ENCODE results near the gene ME3.

Gene ME3

DNA sequence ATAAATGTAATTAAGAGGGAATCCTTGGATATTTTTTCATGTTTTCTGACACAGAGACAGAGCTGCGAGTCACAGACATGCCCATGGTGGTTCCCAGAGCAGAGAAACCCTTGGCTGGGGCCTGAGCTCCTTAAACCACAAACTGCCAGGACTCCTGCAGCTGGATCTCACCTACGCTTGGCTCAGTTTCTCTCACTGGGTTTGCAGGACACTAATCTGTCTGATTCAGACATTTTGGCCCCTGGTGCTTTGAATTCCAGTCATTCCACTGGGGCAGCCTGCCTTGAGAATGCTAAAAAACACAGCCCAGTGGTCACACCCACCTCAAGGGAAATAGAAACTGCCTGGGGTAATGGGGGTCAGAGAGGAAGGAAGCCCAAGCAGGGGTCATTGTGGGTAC, 175.1 kb downstream of the ME3 start:
- in situ Hi-C loops (cut with MboI; ENCODE audit: low sequenced_read_pairs): no loop called here

DNA sequence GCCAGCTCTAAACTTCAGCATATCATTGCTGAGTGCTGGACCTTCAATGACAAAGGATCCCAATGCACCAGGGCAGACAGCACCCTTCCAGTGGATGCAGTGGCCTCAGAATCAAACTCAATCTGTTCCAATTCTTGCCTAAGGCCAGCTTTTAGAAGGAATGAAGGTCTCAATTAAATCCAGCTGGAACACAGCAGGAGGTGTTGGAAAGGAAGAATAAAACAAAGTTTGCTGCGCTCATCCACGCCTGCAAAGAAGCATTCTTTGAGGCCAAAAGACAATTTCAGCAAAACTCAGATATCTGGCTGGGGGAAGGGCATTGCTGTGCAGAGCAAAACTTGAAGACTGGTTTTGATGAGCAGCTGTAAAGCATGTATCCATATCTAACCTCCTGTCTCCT, 177.1 kb downstream of the ME3 start:
- in situ Hi-C loops (cut with MboI; ENCODE audit: low sequenced_read_pairs): no loop called here

DNA sequence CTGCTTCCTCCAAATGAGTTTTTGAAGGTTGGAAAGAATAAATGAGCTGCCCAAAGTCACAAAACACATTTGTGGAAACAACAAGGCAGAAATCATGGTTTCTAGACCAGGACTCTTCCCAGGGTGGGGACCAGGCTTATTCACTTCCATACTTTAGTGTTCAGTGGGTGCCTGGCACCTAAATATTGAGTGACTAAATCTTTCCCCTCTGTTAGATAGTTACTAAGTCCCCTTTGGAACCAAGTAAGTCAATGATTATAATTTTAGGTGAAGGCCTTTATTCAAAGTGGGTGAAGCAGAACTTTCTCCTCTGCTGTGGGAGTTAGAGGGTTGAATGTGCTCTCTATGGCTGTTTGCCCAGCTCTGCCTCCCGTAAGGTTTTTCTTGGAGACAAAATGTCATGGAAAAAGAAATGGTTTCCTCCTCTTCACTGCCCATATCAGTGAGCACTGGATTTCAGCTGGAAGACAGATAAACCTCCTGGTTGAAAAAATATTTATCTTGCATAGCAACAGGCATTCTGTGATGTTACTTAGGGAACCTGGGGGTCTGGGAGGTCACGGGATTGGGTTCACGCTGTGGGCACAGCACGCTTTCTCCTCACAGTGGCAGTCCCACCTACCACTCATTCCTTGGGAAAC, 179.9 kb downstream of the ME3 start:
- in situ Hi-C loops (cut with MboI; ENCODE audit: low sequenced_read_pairs): no loop called here

DNA sequence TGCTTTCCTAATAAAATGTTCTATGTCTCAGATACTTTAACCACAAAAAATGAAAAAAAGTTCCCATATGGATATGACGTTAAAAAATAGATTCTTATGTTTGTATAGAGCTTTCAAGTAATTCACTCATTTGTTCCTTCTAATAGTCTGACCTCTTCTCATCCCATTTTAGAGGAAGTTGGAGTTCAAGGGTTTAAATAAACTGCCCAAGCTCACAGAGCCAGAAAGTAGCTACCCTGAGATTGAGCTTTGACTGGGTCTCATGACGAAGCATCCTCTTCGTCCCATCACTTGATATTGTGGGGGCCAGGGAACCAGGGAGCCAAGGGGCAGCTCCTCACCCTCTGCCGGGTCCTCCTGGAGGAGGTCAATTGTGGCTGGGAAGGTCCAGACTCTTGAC, 181.4 kb downstream of the ME3 start:
- in situ Hi-C loops (cut with MboI; ENCODE audit: low sequenced_read_pairs): no loop called here

DNA sequence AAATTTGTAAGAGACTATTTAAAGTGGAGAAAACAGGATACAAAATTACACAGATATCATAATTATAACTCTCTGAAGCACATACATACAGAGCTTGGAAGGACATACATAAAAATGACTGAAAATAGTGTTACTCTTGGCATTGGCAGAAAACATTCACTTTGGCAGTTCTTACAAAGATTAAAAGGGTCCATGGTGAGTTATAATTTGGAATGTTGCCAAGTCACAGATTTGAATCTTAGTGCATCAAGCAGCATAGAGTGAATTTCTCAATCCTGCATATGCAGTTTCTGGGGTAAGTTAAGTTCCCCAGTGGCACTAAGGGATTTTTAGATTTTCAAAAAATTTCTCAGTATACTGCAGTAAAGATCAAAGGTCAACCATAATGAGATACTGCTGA, 181.8 kb downstream of the ME3 start:
- in situ Hi-C loops (cut with MboI; ENCODE audit: low sequenced_read_pairs): no loop called here

DNA sequence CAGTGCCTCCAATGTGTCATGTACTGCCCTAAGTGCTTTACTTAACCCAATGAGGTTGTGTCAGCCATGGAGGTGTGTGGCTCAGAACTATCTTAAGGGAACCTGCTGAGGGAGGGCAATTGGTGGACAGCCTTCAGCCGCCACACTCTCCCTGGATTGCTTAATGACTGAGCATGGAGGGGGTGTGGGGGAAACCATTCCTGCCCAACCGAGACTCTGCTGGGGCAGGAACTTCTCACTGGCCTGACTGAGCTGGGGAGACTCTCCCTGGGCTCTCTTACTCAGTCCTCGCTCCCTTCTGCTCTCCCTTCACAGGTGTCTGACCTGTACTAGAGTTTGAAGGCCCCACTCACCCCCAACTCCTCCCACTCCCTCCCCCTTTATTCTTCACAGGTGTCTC, 183.0 kb downstream of the ME3 start:
- in situ Hi-C loops (cut with MboI; ENCODE audit: low sequenced_read_pairs): no loop called here

DNA sequence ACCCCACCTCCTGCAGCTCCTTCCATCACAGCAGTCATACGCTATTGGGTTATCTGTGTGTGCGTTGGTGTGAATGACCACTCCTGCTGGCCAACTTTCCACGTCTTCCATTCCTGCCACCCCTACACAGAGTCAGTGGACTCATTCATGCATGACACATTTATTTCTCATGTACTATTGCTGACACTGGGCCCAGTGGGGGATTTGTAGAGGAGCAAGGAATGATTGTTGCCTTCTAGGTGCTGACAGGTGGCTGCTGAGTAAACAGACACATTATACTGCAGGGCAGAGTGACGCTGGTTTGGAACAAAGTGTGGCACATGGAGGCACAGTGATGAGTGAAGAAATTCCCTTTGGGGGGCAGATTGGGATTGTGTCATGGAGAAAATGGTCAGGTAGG, 183.9 kb downstream of the ME3 start:
- in situ Hi-C loops (cut with MboI; ENCODE audit: low sequenced_read_pairs): no loop called here

DNA sequence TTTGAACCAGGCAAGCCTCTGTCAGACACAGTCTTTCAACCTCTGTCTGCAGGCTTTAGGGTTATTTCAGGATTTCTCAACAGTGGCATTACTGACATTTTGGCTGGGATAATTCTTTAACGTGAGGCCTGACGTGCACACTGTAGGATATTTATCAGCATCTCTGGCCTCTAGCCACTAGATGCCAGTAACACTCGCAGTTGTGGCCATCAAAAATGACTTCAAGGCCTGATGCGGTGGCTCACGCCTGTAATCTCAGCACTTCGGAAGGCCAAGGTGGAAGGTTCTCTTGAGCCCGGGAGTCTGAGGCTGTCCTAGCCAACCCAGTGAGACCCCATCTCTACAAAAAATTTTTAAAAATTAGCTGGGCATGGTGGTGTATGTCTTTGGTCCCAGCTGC, 184.7 kb downstream of the ME3 start:
- in situ Hi-C loops (cut with MboI; ENCODE audit: low sequenced_read_pairs): no loop called here

DNA sequence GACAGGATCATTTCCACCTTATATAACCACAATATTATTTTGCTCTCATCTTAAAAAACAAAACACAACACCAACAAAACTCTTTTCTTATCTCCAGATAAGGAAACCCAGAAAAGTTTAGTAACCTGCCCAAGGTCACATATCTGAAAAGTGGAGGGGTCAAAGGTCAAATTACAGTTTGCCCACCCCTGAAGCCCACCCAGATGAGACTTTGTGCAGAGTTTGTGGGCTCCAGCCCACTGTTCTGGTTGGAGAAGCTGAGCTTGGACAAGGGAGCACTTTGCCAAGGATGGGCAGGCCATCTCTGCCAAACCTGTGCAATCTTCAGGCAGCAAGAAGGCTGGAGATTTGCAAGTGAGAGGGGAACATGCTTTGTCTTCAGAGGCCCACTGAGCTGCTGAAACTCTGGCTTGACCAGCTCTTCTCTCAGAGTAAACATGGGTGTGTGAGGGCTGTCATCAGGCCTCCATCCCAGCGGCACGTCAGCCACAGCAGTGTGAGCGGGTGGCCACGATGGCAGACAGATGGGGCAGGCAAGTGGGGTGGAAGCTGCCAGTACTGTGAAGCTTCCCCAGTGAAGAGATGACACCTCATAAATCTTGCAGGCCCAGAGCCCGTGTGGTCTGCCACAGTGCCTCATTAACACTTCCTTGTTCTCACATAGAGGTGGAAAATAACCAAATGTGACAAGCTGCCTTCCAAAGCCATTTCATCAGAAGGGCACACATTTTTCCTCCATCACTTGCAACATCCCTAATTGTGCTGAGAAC, 186.0 kb downstream of the ME3 start:
- in situ Hi-C loops (cut with MboI; ENCODE audit: low sequenced_read_pairs): no loop called here

DNA sequence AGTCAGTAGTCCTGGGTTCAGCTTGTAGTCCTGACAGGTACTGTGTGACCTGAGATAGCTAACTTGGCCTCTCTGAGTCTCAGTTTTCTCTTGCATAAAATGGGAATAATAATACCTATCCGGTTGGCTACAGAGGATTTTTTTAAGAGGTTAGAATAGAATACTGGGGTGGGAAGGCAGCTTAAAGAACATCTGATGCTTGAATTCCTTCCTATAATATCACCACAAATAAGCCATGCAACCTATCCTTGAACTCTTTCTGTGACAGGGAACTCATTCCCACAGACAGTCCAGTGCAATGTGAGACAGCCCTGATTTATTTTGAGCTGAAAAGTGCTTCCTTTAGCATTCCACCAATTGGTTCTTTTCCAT, 187.6 kb downstream of the ME3 start:
- in situ Hi-C loops (cut with MboI; ENCODE audit: low sequenced_read_pairs): no loop called here

DNA sequence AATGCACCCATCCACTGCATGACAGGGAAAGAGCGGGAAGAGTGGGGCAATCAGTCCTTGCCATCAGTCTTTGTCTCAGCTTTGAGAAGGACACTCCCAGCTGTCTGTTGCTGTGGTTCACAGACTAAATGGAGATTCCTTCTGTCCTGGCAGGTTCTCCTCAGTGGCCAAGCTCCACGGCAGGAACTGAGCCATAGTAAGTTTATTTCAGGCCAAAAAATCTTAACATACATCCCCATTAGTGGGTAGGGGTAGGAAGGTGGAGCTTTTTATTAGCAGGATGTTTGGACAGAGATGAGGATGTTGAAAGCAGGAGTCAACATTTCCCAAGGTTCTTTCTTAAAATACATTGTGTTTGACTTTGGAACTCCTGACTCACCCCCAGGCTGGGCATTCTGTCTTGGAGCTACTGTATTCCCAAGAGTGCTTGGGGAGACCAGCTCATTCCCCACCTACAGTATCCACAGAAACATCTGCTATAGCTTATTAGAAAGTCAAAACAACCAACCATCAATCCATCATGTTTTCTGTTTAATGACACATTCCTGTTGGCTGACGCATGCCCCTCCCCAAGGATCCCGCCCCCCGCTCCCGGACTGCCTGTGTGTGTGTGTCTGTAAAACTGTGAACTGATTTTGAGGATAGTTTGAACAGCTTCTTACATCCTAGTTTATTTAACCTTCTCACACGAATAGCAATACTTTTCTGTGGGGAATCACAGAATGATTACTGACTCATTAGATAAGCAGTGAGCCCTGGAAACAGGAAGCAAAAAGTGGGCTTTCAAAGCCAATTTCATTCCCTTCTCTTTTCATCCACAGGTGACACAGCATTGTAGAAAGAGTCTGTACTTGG, 188.2 kb downstream of the ME3 start:
- in situ Hi-C loops (cut with MboI; ENCODE audit: low sequenced_read_pairs): no loop called here

DNA sequence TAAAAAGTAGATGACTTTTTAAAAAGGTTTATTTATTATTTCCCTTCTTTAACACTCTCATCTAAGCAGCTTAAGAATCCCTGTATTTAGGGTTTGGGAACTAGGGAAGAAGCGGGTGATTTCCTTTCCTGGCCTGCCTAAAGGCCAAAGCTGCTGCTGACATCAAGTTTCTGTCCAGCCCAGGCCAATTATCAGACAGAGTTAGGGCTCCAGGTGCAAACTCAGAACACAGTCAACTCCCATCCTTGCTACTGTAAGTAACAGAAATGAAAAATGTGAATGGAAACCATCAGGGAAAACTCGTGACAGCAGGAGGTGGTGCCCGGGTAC, 188.8 kb downstream of the ME3 start:
- in situ Hi-C loops (cut with MboI; ENCODE audit: low sequenced_read_pairs): no loop called here

DNA sequence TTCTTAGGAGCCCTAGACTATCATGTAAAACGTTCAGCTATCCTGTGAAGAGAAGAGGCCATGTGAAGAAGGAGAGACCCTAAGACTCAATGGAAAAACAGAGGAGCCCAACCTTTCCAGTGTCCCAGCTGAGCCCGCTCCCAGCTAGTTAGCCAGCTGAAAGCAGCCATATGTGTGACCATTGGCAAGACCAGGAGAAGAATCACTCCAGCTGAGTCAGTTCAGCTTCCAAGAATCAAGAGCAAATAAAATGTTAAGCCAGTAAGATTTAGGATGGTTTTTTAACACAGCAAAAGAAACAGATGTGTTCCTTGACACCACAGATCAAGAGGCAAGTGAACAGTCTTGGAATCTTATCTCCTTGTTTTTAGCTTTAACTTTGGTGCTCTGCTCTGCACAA, 189.7 kb downstream of the ME3 start:
- in situ Hi-C loops (cut with MboI; ENCODE audit: low sequenced_read_pairs): no loop called here

DNA sequence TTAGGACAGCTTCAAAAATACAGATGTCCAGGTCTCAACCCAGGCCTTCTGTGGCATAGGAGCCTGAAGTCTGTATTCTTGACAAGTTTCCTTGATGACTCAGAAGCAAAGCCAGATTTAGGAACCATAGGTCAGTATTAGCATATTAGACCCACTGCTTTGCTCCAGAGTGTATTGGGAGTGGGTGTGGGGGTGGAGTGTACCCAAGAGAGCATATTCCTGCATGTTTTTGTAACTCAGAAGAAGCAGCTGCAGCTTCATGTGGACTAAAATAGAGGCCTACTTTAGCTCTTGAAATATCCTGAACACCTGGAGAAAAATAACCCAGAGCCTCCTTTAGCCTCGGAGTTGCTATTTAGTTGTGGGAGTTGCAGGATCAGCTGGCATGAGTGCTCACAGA, 191.0 kb downstream of the ME3 start:
- in situ Hi-C loops (cut with MboI; ENCODE audit: low sequenced_read_pairs): no loop called here

DNA sequence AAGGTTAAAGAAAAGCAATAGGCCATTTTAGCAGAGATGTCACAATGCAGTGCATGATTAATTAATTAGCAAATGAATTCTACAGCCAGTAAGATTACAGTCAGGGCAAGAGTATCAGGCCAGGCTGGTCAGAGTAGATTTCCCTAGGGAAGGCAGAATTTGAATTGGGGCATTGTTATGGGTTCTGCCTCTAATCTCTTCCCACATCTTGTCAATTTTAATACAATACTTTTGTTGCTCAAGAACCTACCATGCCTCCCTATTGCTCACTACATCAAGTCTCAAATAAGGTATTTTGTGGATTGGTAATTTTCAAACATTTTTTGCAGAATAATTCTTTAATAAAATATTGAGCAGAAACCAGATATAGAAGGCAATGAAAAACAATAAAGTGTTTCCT, 194.1 kb downstream of the ME3 start:
- in situ Hi-C loops (cut with MboI; ENCODE audit: low sequenced_read_pairs): no loop called here

DNA sequence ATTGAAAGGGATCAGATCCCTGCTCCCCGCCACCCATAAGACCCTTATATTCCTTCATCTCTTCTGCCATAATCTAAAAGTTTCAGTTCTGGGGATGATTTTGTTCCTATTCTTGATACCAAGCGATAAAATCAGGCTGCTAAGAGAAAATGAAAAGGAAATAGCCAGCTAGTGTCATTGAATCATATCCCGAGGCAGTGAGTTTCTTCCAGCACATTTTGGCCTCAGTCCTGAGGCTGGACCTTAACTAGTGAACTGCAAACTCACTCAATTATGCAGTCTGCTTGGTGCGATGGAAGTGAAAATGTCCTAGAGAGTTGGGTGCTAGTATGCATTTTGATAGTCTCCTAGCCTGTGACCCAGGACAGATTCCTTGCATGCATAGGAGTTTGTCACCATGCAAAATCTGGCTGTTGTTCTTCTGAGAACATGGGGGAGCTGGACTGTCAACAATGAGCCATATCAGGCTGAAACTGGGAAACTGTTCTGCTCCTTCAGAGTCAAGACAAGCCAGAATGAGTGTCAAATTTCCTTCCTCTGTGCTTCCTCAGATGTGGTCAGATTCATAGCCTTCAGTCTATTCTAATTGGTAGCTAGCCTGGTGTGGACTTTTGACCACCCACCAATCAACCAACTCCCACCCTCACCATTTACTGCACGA, 194.8 kb downstream of the ME3 start:
- in situ Hi-C loops (cut with MboI; ENCODE audit: low sequenced_read_pairs): no loop called here

DNA sequence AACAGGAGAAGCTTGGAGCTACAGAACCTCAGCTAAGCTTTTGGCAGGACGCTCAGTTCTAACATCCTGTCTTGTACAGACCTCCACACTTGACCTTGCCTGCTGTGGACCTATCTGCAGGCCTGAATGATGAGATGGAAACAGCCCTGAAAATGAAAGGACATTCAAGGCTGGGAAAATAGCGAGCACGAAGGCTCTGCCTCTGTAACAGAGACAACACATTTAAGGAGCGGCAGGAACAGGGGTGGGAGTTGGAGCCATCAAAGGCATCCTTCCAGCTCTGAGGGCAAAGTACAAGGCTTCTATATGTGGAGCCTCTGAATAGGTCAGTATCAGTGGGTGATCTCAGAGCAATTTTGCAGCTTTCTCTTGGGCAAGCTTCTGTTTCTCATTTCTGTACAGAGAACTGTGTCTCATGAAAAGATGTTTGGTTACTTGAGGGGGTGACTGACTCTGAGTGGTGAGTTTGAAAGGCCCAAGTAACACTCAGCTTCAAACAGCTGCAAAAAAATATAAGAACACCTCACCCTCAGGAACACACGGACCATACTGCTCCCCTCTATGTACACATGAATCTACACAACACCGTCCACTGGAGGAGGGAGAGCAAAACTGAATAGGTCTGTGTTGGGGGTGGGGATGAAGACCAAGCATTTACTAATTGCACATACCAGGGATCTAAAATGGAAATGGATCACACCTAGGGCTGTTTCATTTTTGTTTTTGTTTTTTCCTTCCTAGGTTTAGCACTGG, 196.1 kb downstream of the ME3 start:
- in situ Hi-C loops (cut with MboI; ENCODE audit: low sequenced_read_pairs): no loop called here

DNA sequence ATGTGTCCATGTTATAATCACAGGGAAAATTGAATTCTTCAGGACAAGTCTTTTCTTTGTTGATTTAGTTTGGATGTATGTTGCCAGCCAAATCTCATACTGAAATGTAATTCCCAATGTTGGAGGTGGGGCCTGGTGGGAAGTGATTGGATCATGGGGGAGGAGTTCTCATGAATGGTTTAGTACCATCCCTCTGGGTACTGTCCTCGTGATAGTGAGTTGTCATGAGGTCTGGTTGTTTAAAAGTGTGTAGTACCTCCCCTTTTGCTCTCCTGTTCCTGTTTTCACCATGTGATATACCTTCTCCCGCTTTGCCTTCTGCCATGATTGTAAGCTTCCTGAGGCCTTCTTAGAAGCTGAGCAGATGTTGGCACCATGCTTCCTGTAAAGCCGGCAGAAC, 197.4 kb downstream of the ME3 start:
- in situ Hi-C loops (cut with MboI; ENCODE audit: low sequenced_read_pairs): no loop called here

DNA sequence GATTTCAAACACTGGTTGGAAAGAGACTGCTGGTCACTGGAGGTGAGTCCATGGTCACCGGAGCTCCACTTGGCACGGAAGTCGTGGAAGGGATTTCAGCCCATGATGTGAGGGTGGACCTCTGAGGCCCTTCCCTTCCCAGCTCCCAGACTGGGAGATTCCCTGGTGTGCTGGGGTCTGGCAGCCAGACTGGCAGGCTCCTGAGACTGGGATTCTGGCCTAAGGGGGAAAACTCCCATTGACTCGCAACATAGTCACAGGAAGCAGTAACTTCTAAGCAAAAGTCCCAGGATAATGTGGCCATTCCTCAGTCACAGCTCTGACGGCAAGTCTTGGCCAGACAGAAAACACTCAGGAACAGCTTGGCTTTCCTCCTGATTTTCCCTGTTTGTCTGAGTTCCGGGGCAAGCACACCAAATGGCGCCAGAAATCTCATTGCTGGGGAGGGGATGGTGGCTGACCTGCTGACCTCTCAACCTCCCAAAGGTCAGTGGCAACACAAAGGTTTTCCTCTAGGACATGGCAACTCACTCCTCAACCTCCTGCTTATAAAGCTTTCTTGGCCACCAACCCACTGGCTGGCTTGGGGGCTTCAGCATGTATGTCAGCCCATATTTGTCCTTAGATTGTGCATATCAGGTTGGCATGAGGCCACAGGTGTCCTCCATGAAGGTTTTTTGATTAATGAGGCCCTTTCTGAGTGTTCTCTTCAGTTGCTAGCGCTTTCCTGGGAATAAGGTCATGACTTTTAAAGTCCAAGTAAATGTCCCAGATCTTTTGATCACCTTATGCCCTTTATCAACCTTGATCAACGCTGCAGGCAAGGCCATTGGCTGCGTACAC, 198.2 kb downstream of the ME3 start:
- in situ Hi-C loops (cut with MboI; ENCODE audit: low sequenced_read_pairs): no loop called here
